GM21528 (cell line): Measurements from ENCODE around the gene HAPLN1.

Source experiments
- ATAC-seq: cut with Tn5 transposase; IDR thresholded peaks from one replicate; pipeline ENCODE4 v1.9.1; 2021; ENCODE audit warnings: mild to moderate bottlenecking, moderate library complexity; ENCODE audit not compliant: unreplicated experiment, low FRiP score

HAPLN1 gene

GRCh38 chr5:83718936-83719495 is 1.6 kb downstream of the HAPLN1 start:
- no peak for ATAC-seq

- ATAC-seq: peak; percentile 73
Observed at GRCh38 chr5:83718195-83718825, 2.3 kb downstream of the HAPLN1 start.

GRCh38 chr5:83715236-83716065 is 5.2 kb downstream of the HAPLN1 start:
- ATAC-seq: no peak

- no peak for ATAC-seq
Observed at GRCh38 chr5:83714810-83715209, 5.8 kb downstream of the HAPLN1 start.

- ATAC-seq: no peak
Observed at GRCh38 chr5:83711982-83712601, 8.6 kb downstream of the HAPLN1 start.

GRCh38 chr5:83709973-83710372 is 10.7 kb downstream of the HAPLN1 start:
- no peak for ATAC-seq

GRCh38 chr5:83708170-83708569 is 12.5 kb downstream of the HAPLN1 start:
- ATAC-seq: no peak

- ATAC-seq: no peak
Observed at GRCh38 chr5:83703059-83703458, 17.6 kb downstream of the HAPLN1 start.

- no peak for ATAC-seq
Observed at GRCh38 chr5:83701886-83702285, 18.8 kb downstream of the HAPLN1 start.

- ATAC-seq: no peak
Observed at GRCh38 chr5:83689881-83690280, 30.8 kb downstream of the HAPLN1 start.

GRCh38 chr5:83688281-83688680 is 32.4 kb downstream of the HAPLN1 start:
- no peak for ATAC-seq

GRCh38 chr5:83687124-83687619 is 33.5 kb downstream of the HAPLN1 start:
- no peak for ATAC-seq

- ATAC-seq: no peak
Observed at GRCh38 chr5:83686251-83686650, 34.4 kb downstream of the HAPLN1 start.

GRCh38 chr5:83683836-83684235 is 36.8 kb downstream of the HAPLN1 start:
- no peak for ATAC-seq

GRCh38 chr5:83672646-83673045 is 48.0 kb downstream of the HAPLN1 start:
- no peak for ATAC-seq

GRCh38 chr5:83672158-83672557 is 48.5 kb downstream of the HAPLN1 start:
- no peak for ATAC-seq

GRCh38 chr5:83665631-83666030 is 55.0 kb downstream of the HAPLN1 start:
- no peak for ATAC-seq

GRCh38 chr5:83662558-83662957 is 58.1 kb downstream of the HAPLN1 start:
- no peak for ATAC-seq

GRCh38 chr5:83657807-83658525 is 62.7 kb downstream of the HAPLN1 start:
- no peak for ATAC-seq

- ATAC-seq: no peak
Observed at GRCh38 chr5:83654427-83654994, 66.1 kb downstream of the HAPLN1 start.
